Thyroid gland (tissue), 4 donors: ENCODE measurements around the gene SCARF2.

ENCODE experiments used
- POLR2A ChIP-seq, 2 donors: fragments of 450-650 bp; IDR thresholded peaks; one replicate each; pipeline ENCODE4 v1.6.1; 2017; ENCODE audit warnings: antibody characterized with exemption in 2 of 2, mild to moderate bottlenecking in 2 of 2, moderate library complexity in 1 of 2
- TF ChIP-seq, protein P1 (sequence below), 6 experiments: fragments of 200-600 bp in 3 of 6; fragments of 450-650 bp in 3 of 6; sonication (generic) in 3 of 6; IDR thresholded peaks; one replicate each; pipeline ENCODE4 v1.5.1; 2016 to 2019; ENCODE audit warnings: antibody characterized with exemption in 6 of 6, mild to moderate bottlenecking in 2 of 6, inconsistent platforms in 1 of 6, moderate library complexity in 1 of 6

DNA sequence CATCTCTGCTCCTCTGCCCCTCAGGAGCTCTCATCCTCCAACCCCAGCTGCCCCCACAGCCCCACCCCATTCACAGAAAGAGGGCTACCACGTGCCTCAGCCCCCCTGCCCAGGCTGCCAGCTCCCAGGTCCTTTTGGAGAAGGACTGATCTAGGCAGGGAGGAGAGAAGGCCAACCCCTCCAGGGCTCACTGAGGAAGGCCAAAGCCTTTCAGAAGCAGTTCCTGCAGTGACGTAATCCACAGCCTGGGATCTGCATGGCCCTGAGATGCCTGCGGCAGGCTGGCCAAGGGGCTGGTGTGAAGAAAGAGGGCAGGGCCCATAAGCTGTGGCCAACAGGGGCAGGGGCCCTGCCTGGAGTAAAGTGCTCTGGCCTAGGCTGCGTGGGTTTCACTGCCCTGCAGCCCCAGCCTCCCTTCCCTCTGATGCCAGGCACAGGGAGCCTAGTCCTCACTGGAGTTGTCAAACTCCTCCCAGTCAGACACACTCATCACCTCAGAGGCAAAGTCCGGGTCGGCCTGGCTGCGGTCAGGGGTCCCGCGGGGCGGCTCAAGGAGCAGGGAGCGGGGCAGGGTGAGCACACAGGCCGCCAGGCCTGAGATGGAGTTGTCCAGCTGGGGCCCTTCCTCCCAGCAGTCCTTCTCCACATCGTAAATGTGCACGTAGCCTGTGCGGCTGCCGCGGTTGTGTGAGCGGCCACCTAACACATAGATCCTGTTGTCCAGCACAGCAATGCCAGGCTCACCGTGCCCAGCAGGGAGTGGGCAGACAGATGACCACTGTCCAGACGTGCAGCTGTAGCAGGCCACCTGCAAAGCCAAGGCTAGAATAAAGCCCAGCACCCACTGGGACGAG lies 4.2 kb upstream of the SCARF2 start:
- TF ChIP-seq, protein P1, sequence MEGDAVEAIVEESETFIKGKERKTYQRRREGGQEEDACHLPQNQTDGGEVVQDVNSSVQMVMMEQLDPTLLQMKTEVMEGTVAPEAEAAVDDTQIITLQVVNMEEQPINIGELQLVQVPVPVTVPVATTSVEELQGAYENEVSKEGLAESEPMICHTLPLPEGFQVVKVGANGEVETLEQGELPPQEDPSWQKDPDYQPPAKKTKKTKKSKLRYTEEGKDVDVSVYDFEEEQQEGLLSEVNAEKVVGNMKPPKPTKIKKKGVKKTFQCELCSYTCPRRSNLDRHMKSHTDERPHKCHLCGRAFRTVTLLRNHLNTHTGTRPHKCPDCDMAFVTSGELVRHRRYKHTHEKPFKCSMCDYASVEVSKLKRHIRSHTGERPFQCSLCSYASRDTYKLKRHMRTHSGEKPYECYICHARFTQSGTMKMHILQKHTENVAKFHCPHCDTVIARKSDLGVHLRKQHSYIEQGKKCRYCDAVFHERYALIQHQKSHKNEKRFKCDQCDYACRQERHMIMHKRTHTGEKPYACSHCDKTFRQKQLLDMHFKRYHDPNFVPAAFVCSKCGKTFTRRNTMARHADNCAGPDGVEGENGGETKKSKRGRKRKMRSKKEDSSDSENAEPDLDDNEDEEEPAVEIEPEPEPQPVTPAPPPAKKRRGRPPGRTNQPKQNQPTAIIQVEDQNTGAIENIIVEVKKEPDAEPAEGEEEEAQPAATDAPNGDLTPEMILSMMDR (IDR thresholded peaks at IDR 0.05): no peak
- no peak for TF ChIP-seq POLR2A (IDR thresholded peaks at IDR 0.05)
